SK-N-SH (cell line): ENCODE results near the gene RTN4. TPM values are rescaled to one million over a fixed set of nuclear protein-coding genes. Genes with fewer than 3 reads are reported as not detected.

Experiments used
- CTCF ChIA-PET: fragments of 300-600, 350-600 bp; formaldehyde crosslinking; extraction: SDS; loops from one replicate; lab custom pipeline; 2021; lab: Yijun Ruan, JAX
- POLR2A ChIA-PET: fragments of 350-600 bp; sonication (Branson Sonifier 250); formaldehyde crosslinking; extraction: SDS; loops from one replicate; lab custom pipeline; 2020; ENCODE audit warnings: antibody characterized with exemption, inconsistent platforms; lab: Yijun Ruan, JAX
- DNase-seq: peaks from one replicate; pipeline ENCODE4 v3.0.0; 2012
- H2AFZ ChIP-seq: fragments of 200-600 bp; sonication (generic); 2 replicates; pipeline ENCODE4 v1.8.1; 2016; ENCODE audit warnings: antibody characterized with exemption, mild to moderate bottlenecking, low read depth
- H3F3A ChIP-seq: fragments of 200-600 bp; sonication (generic); replicated peaks from 2 replicates; pipeline ENCODE3; 2016; ENCODE audit warnings: antibody characterized with exemption, mild to moderate bottlenecking; ENCODE audit not compliant: insufficient read depth
- H3K27ac ChIP-seq, 2 experiments: fragments of 200-500 bp in 1 of 2; fragments of 200-600 bp in 1 of 2; sonication (Bioruptor generic) in 1 of 2; sonication (generic), shearing (Covaris generic) in 1 of 2; 2 replicates each; pipeline versions ENCODE4 v1.5.1 to v1.6.1; 2014 to 2016; ENCODE audit warnings: low read depth in 2 of 2, inconsistent platforms in 1 of 2, low read length in 1 of 2, mild to moderate bottlenecking in 1 of 2, mixed read lengths in 1 of 2
- H3K27me3 ChIP-seq: fragments of 200-600 bp; sonication (generic), shearing (Covaris generic); 2 replicates; pipeline ENCODE4 v1.6.1; 2016; ENCODE audit warnings: mixed run types; ENCODE audit not compliant: insufficient read depth
- H3K36me3 ChIP-seq, 2 experiments: fragments of 200-500 bp in 1 of 2; fragments of 200-600 bp in 1 of 2; sonication (Bioruptor generic) in 1 of 2; sonication (generic) in 1 of 2; replicated peaks in 1 of 2; 2 replicates each; pipeline versions ENCODE3 to v1.5.1; 2014 to 2016; ENCODE audit warnings: low read length in 1 of 2, mild to moderate bottlenecking in 1 of 2; ENCODE audit not compliant: insufficient read depth in 2 of 2, control insufficient read depth in 1 of 2
- H3K4me1 ChIP-seq, 2 experiments: fragments of 200-500 bp in 1 of 2; fragments of 200-600 bp in 1 of 2; sonication (Bioruptor generic) in 1 of 2; sonication (generic), shearing (Covaris generic) in 1 of 2; 2 replicates each; pipeline versions ENCODE4 v1.5.1 to v1.6.1; 2014 to 2016; ENCODE audit warnings: low read depth in 1 of 2, low read length in 1 of 2, mixed run types in 1 of 2; ENCODE audit not compliant: insufficient read depth in 2 of 2, control insufficient read depth in 1 of 2
- H3K4me2 ChIP-seq: fragments of 200-600 bp; sonication (generic), shearing (Covaris generic); 2 replicates; pipeline ENCODE4 v1.6.1; 2017; ENCODE audit warnings: mixed run types
- H3K4me3 ChIP-seq, 2 experiments: fragments of 200-500 bp in 1 of 2; fragments of 200-600 bp in 1 of 2; sonication (Bioruptor generic) in 1 of 2; sonication (generic), shearing (Covaris generic) in 1 of 2; 2 replicates each; pipeline versions ENCODE4 v1.5.1 to v1.8.1; 2014 to 2016; ENCODE audit warnings: low read depth in 2 of 2, inconsistent platforms in 1 of 2, low read length in 1 of 2, mild to moderate bottlenecking in 1 of 2, mixed read lengths in 1 of 2, moderate library complexity in 1 of 2
- H3K79me2 ChIP-seq: fragments of 200-600 bp; sonication (generic); 2 replicates; pipeline ENCODE4 v1.8.1; 2017; ENCODE audit warnings: mild to moderate bottlenecking; ENCODE audit not compliant: insufficient read depth
- H3K9ac ChIP-seq: fragments of 200-600 bp; sonication (generic); 2 replicates; pipeline ENCODE4 v1.6.1; 2017; ENCODE audit warnings: mixed run types
- H3K9me2 ChIP-seq: fragments of 200-600 bp; sonication (generic); 2 replicates; pipeline ENCODE4 v1.6.1; 2017; ENCODE audit warnings: mixed run types
- H3K9me3 ChIP-seq: fragments of 200-600 bp; sonication (generic); 2 replicates; pipeline ENCODE4 v1.6.1; 2017; ENCODE audit warnings: mixed run types, mild to moderate bottlenecking, moderate library complexity
- H4K20me1 ChIP-seq: fragments of 200-600 bp; sonication (generic); 2 replicates; pipeline ENCODE4 v1.6.1; 2017; ENCODE audit warnings: mild to moderate bottlenecking, mixed run types; ENCODE audit not compliant: insufficient read depth
- CHD2 ChIP-seq: fragments of 150-350 bp; IDR thresholded peaks from 2 replicates; pipeline ENCODE4 v1.6.1; 2018; ENCODE audit warnings: low read length; ENCODE audit not compliant: partially characterized antibody
- ELF1 ChIP-seq: IDR thresholded peaks from 2 replicates; pipeline ENCODE4 v1.4.0; 2012
- MEF2A ChIP-seq: IDR thresholded peaks from 2 replicates; pipeline ENCODE4 v1.4.0; 2012; ENCODE audit warnings: low read depth, borderline replicate concordance
- MXI1 ChIP-seq: IDR thresholded peaks from 2 replicates; pipeline ENCODE4 v1.6.1; 2012; ENCODE audit warnings: mild to moderate bottlenecking, low read depth, low read length, improper control_type of control experiment
- NFIC ChIP-seq: IDR thresholded peaks from 2 replicates; pipeline ENCODE4 v1.4.0; 2012; ENCODE audit warnings: borderline replicate concordance
- RFX5 ChIP-seq: IDR thresholded peaks from 2 replicates; pipeline ENCODE4 v1.6.1; 2012; ENCODE audit warnings: mild to moderate bottlenecking, improper control_type of control experiment, low read length
- SIN3A ChIP-seq: IDR thresholded peaks from 2 replicates; pipeline ENCODE4 v1.6.1; 2012; ENCODE audit warnings: low read depth, mild to moderate bottlenecking, low read length, moderate library complexity, borderline replicate concordance
- TAF1 ChIP-seq: IDR thresholded peaks from 2 replicates; pipeline ENCODE4 v1.6.1; 2012; ENCODE audit warnings: low read depth, mild to moderate bottlenecking, low read length, moderate library complexity, borderline replicate concordance
- YY1 ChIP-seq: IDR thresholded peaks from 2 replicates; pipeline ENCODE4 v1.4.0; 2012; ENCODE audit warnings: low read depth, mild to moderate bottlenecking
- WGBS: methylation state at CpG from one replicate; pipeline ENCODE4 v1.1.6; 2017; ENCODE audit warnings: low lambda C conversion rate; 5-methylcytosine and 5-hydroxymethylcytosine counted together
- polyA plus RNA-seq, 3 experiments: library from polyadenylated mRNA; depleted of rRNA; stranded (reverse); fragments of >200 nt; gene quantifications; 2 replicates each; pipeline ENCODE4 v1.2.3, GENCODE V29; 2012
- TF ChIP-seq, protein P1 (sequence below): IDR thresholded peaks from 2 replicates; pipeline ENCODE4 v1.4.0; 2012; ENCODE audit warnings: low read depth, borderline replicate concordance

RTN4 gene
- polyA plus RNA-seq, 1 of the 3 experiments (the other 2 are of a cell fraction): 315 TPM

DNA sequence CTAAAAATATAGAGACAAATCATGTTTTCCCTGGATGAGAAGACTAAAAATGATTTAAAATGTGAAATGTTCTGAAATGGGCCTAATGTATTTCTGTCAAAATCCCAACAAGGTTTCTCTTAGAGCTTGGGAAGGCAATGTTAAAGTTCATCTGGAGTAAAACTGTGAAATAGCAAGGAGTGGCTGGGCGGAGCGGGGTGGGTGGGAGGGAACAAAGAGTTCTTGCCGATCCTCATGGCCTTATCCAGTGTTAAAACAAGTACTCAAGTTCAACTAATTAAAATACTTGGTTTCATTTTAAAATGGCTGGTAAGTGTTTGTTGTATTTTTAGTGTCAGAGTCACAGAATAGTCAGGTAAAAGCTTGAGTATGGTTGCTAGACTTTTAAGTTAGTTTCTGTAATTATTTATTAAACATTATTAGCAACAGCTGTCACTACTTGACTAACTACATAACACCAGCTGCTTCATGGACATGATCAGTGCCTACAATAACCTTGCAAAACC, 87.3 kb downstream of the RTN4 start:
- no peak overlapping the region for H3K27ac ChIP-seq
- H3K4me3 ChIP-seq: no peak overlapping the region
- no peaks in the 10 kb centered on the region for H3K27me3 ChIP-seq
- H3K79me2 ChIP-seq: peaks cover 4% of the 10 kb centered on the region; the same call in 1 of the 2 replicates
- no peak overlapping the region for H3K9ac ChIP-seq
- H2AFZ ChIP-seq: no peak overlapping the region
- no peak for TF ChIP-seq MXI1
- peaks cover 42% of the 10 kb centered on the region for H3F3A ChIP-seq
- no peak overlapping the region for H3K4me2 ChIP-seq
- ChIA-PET POLR2A (no interaction called here), CTCF (interaction anchor here (1.0 kb wide), 1 partner anchor 48 kb away, joined by 3 read pairs; no protein-coding TSS in a partner anchor)
- peaks cover 13 to 23% of the 10 kb centered on the region in 2 experiments for H3K36me3 ChIP-seq
- no peak for DNase-seq
- H3K9me3 ChIP-seq: no peaks in the 10 kb centered on the region
- no peaks in the 10 kb centered on the region for H3K9me2 ChIP-seq
- no peaks in the 10 kb centered on the region for H4K20me1 ChIP-seq
- 100% methylated on average over 3 of the region's 3 CpGs for WGBS
- peaks cover 3 to 4% of the 10 kb centered on the region in 2 experiments; a peak in 2 of 4 replicates for H3K4me1 ChIP-seq

DNA sequence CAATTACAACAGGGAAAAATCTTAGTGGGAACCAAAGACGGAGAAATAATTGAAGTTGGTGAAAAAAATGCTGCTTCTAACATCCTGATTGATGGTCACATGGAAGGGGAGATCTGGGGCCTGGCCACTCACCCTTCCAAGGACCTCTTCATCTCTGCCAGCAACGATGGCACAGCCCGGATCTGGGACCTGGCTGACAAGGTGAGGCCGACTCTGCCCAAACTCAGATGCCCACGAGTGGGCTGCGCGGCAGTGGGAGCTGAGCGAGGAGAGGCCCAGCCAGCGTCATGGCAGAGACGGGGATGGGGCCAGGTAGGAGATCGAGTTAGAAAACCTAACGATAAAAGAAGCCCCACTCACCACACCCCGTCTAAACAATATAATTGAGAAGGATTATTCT, 87.7 kb downstream of the RTN4 start:
- CTCF ChIA-PET: interaction anchor here (0.8 to 1.0 kb wide), 2 partner anchors 40 to 48 kb away, joined by 3 read pairs; no protein-coding TSS in a partner anchor
- POLR2A ChIA-PET: no interaction called here
- 98% methylated on average over 13 of the region's 13 CpGs for WGBS

DNA sequence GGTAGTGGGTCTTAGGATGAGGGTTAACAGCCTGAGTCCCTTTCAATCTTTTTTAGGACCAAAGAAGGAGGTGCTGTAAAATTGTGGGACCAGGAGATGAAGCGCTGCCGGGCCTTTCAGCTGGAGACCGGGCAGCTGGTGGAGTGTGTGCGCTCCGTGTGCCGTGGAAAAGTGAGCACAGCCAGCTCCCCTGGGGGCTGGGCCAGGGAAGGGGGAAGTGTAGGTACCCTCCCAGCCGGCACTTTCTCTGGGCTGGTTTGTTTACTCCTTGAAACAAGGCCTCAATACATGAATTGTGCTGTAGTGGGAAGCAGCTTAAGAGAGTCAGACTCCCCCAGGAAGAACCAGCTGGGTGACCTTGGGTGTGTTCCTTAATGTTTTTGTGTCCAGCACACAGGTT, 90.1 kb downstream of the RTN4 start:
- Histone ChIP-seq H3K4me2 (no peak overlapping the region), H3K36me3 (peaks cover 4 to 5% of the 10 kb centered on the region in 2 experiments), H2AFZ (no peak overlapping the region), H3K79me2 (no peaks in the 10 kb centered on the region), H3K4me1 (peaks cover 0 to 3% of the 10 kb centered on the region in 2 experiments; a peak in 1 of 4 replicates), H3K27me3 (no peaks in the 10 kb centered on the region), H3K27ac (no peak overlapping the region), H3K9me3 (no peaks in the 10 kb centered on the region), H3F3A (peaks cover 17% of the 10 kb centered on the region), H3K9ac (no peak overlapping the region), H3K9me2 (no peaks in the 10 kb centered on the region), H4K20me1 (no peaks in the 10 kb centered on the region), H3K4me3 (no peak overlapping the region)
- WGBS: 98% methylated on average over 7 of the region's 7 CpGs
- POLR2A ChIA-PET: no interaction called here
- CTCF ChIA-PET: interaction anchor here (0.8 to 1.7 kb wide), 2 partner anchors 53 to 209 kb away, joined by 3 to 4 read pairs; no protein-coding TSS in a partner anchor
- no peak for TF ChIP-seq RFX5
- no peak for DNase-seq

More for the DNA sequence above, 87.7 kb downstream of the RTN4 start:
- H3K4me3 ChIP-seq: no peak overlapping the region
- TF ChIP-seq CHD2 (no peak), NFIC (no peak), MEF2A (no peak), SIN3A (no peak), TAF1 (no peak), MXI1 (no peak), ELF1 (no peak), YY1 (no peak)
- TF ChIP-seq, protein P1, sequence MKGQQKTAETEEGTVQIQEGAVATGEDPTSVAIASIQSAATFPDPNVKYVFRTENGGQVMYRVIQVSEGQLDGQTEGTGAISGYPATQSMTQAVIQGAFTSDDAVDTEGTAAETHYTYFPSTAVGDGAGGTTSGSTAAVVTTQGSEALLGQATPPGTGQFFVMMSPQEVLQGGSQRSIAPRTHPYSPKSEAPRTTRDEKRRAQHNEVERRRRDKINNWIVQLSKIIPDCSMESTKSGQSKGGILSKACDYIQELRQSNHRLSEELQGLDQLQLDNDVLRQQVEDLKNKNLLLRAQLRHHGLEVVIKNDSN: no peak
- H3K27ac ChIP-seq: no peak overlapping the region
- no peak for DNase-seq
- no peaks in the 10 kb centered on the region for H3K27me3 ChIP-seq
- peaks cover 10 to 18% of the 10 kb centered on the region in 2 experiments for H3K36me3 ChIP-seq
- no peaks in the 10 kb centered on the region for H3K9me3 ChIP-seq
- H3K4me2 ChIP-seq: no peak overlapping the region
- no peaks in the 10 kb centered on the region for H3K9me2 ChIP-seq
- H3K79me2 ChIP-seq: no peaks in the 10 kb centered on the region
- peaks cover 3 to 4% of the 10 kb centered on the region in 2 experiments; a peak in 2 of 4 replicates for H3K4me1 ChIP-seq
- no peaks in the 10 kb centered on the region for H4K20me1 ChIP-seq
- H3K9ac ChIP-seq: no peak overlapping the region
- peaks cover 39% of the 10 kb centered on the region for H3F3A ChIP-seq
- no peak overlapping the region for H2AFZ ChIP-seq
